ENCODE results near the gene DDX54. TPM values are rescaled to one million over a fixed set of nuclear protein-coding genes. Genes with fewer than 3 reads are reported as not detected.

DDX54 gene
- total RNA-seq, 1 donor, result 40.2 TPM

GRCh38 chr12:113151655-113152054 is 33.6 kb downstream of the DDX54 start:
- H3K4me2 ChIP-seq (ENCODE audit: insufficient read depth, low read length), result no peak overlapping the region
- DNase-seq (ENCODE audit: insufficient read length, low spot score, missing footprints), result no peak
- peaks cover 6% of the 10 kb centered on the region for H3K4me1 ChIP-seq (ENCODE audit: insufficient read depth, low read length)
- H3K4me3 ChIP-seq (ENCODE audit: insufficient read depth, low read length), result no peak overlapping the region
- H3K27me3 ChIP-seq (ENCODE audit: insufficient read depth, low read length), result peaks cover 49% of the 10 kb centered on the region
- no peaks in the 10 kb centered on the region for H3K9me3 ChIP-seq (ENCODE audit: low read depth, low read length)
- TF ChIP-seq, protein P1, sequence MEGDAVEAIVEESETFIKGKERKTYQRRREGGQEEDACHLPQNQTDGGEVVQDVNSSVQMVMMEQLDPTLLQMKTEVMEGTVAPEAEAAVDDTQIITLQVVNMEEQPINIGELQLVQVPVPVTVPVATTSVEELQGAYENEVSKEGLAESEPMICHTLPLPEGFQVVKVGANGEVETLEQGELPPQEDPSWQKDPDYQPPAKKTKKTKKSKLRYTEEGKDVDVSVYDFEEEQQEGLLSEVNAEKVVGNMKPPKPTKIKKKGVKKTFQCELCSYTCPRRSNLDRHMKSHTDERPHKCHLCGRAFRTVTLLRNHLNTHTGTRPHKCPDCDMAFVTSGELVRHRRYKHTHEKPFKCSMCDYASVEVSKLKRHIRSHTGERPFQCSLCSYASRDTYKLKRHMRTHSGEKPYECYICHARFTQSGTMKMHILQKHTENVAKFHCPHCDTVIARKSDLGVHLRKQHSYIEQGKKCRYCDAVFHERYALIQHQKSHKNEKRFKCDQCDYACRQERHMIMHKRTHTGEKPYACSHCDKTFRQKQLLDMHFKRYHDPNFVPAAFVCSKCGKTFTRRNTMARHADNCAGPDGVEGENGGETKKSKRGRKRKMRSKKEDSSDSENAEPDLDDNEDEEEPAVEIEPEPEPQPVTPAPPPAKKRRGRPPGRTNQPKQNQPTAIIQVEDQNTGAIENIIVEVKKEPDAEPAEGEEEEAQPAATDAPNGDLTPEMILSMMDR (IDR thresholded peaks at IDR 0.05; ENCODE audit: extremely low read depth, low read depth, low read length), result no peak
- H4K20me1 ChIP-seq (ENCODE audit: insufficient read depth, low read length), result no peaks in the 10 kb centered on the region
- H2AFZ ChIP-seq (ENCODE audit: low read length), result no peak overlapping the region
- H3K36me3 ChIP-seq (ENCODE audit: insufficient read depth, low read length), result no peaks in the 10 kb centered on the region
- H3K27ac ChIP-seq (ENCODE audit: low read depth, low read length), result no peak overlapping the region
- no peaks in the 10 kb centered on the region for H3K79me2 ChIP-seq (ENCODE audit: insufficient read depth, low read length)

DNA sequence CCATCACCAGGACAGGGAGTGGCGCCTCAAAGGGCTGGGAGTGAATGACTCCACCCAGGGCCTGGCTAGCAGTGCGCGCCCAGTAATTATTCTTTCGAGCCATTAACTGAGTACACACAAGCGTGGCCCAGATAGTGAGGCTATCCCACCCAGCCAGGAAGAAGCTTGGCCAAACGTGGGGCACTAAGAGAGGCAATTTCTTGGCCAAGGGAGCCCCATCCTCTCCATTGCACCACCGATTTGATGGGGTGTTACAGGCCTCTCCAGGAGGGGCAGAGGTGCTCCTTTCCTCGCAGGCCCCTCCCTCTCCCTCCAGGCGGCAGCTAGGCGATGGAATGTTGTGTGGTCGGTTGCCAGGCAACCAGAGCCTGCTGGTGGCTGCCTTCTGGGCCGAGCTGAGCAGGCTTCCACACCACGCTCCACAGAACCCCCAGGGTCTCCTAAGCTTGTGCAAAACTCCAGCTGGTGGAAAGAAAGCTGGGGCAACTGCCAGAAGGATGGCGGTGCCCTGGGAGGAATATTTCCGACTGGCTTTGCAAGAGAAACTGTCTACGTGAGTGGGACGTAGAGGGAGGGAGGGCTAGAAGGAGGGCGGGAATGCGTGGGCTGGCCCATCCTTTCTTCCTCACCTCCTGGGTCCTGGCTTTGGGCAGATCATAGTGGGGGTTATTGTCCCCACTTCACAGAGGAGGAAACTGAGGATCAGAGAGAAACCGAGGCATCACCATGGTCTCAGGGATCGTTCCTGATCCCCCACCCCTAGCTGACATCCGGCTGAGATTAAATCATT is 35.7 kb downstream of the DDX54 start, which contains the start of gene CFAP73:
TSS of gene CFAP73 (plus strand) at position 364 of the 790 bp plus-strand sequence. CDS start at position 498, 134 bp downstream.
- TF ChIP-seq, protein P1 (IDR thresholded peaks at IDR 0.05; ENCODE audit: extremely low read depth, low read depth, low read length), result no peak
- no peaks in the 10 kb centered on the region for H3K79me2 ChIP-seq (ENCODE audit: insufficient read depth, low read length)
- peak; percentile 96 for DNase-seq (ENCODE audit: insufficient read length, low spot score, missing footprints)
- H3K27me3 ChIP-seq (ENCODE audit: insufficient read depth, low read length), result peaks cover 36% of the 10 kb centered on the region
- H4K20me1 ChIP-seq (ENCODE audit: insufficient read depth, low read length), result no peaks in the 10 kb centered on the region
- peak within 1 kb of the TSS; percentile 58 for H3K4me2 ChIP-seq (ENCODE audit: insufficient read depth, low read length)
- no peak within 1 kb of the TSS for H3K27ac ChIP-seq (ENCODE audit: low read depth, low read length)
- no peaks in the 10 kb centered on the region for H3K9me3 ChIP-seq (ENCODE audit: low read depth, low read length)
- H3K36me3 ChIP-seq (ENCODE audit: insufficient read depth, low read length), result no peaks in the 10 kb centered on the region
- peaks cover 6% of the 10 kb centered on the region for H3K4me1 ChIP-seq (ENCODE audit: insufficient read depth, low read length)
- H3K4me3 ChIP-seq (ENCODE audit: insufficient read depth, low read length), result peak within 1 kb of the TSS; percentile 26
- H2AFZ ChIP-seq (ENCODE audit: low read length), result no peak within 1 kb of the TSS

GRCh38 chr12:113146999-113147398 is 38.3 kb downstream of the DDX54 start:
- Histone ChIP-seq H4K20me1 (ENCODE audit: insufficient read depth, low read length) (no peaks in the 10 kb centered on the region), H3K79me2 (ENCODE audit: insufficient read depth, low read length) (no peaks in the 10 kb centered on the region), H3K4me3 (ENCODE audit: insufficient read depth, low read length) (no peak overlapping the region), H3K4me2 (ENCODE audit: insufficient read depth, low read length) (no peak overlapping the region), H2AFZ (ENCODE audit: low read length) (no peak overlapping the region), H3K36me3 (ENCODE audit: insufficient read depth, low read length) (no peaks in the 10 kb centered on the region), H3K27me3 (ENCODE audit: insufficient read depth, low read length) (peaks cover 16% of the 10 kb centered on the region), H3K9me3 (ENCODE audit: low read depth, low read length) (no peaks in the 10 kb centered on the region), H3K4me1 (ENCODE audit: insufficient read depth, low read length) (peaks cover 6% of the 10 kb centered on the region), H3K27ac (ENCODE audit: low read depth, low read length) (no peak overlapping the region)
- no peak for DNase-seq (ENCODE audit: insufficient read length, low spot score, missing footprints)
- TF ChIP-seq, protein P1 (IDR thresholded peaks at IDR 0.05; ENCODE audit: extremely low read depth, low read depth, low read length), result no peak

- Histone ChIP-seq H3K4me1 (ENCODE audit: insufficient read depth, low read length) (peaks cover 6% of the 10 kb centered on the region), H3K79me2 (ENCODE audit: insufficient read depth, low read length) (no peaks in the 10 kb centered on the region), H3K27me3 (ENCODE audit: insufficient read depth, low read length) (peaks cover 11% of the 10 kb centered on the region), H3K4me3 (ENCODE audit: insufficient read depth, low read length) (no peak overlapping the region), H3K4me2 (ENCODE audit: insufficient read depth, low read length) (no peak overlapping the region), H3K36me3 (ENCODE audit: insufficient read depth, low read length) (no peaks in the 10 kb centered on the region), H2AFZ (ENCODE audit: low read length) (no peak overlapping the region), H4K20me1 (ENCODE audit: insufficient read depth, low read length) (no peaks in the 10 kb centered on the region), H3K9me3 (ENCODE audit: low read depth, low read length) (no peaks in the 10 kb centered on the region), H3K27ac (ENCODE audit: low read depth, low read length) (no peak overlapping the region)
- no peak for DNase-seq (ENCODE audit: insufficient read length, low spot score, missing footprints)
- TF ChIP-seq, protein P1 (IDR thresholded peaks at IDR 0.05; ENCODE audit: extremely low read depth, low read depth, low read length), result no peak
Observed at GRCh38 chr12:113145720-113146551, 39.3 kb downstream of the DDX54 start.

Data from osteoblast (primary cell).